Measurements from ENCODE around the gene CPS1.

The CPS1 gene

DNA sequence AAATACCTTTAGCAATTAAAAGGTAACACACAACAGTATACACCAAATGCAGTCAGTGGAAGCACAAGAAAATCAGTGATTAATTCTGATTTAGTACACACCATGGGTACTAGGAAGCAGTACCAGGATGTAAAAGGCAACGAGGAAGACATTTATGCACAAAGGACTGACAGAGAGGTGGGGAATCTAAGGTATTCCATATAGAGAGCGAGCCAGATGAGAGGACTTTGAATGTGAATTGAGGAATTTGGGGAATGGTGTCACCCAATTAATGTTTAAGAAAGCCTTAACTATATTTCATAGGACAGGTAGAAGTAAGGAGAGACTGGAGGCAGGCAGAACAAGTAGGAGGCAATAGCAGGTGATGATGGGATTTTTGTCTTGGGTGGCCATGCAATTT is 11.7 kb downstream of the CPS1 start:
- H3K27ac ChIP-seq (ENCODE audit: low read length): no peak overlapping the region
- no peak overlapping the region for H3K4me3 ChIP-seq (ENCODE audit: low read depth in 1 of 2, low read length in 2 of 2)
- H3K9ac ChIP-seq (ENCODE audit: low read depth, low read length): no peak overlapping the region
- H2AFZ ChIP-seq (ENCODE audit: low read depth, low read length): no peak overlapping the region
- H3K36me3 ChIP-seq (ENCODE audit: insufficient read depth, low read length): no peaks in the 10 kb centered on the region
- H3K9me3 ChIP-seq (ENCODE audit: insufficient read depth, low read length, severe bottlenecking): no peaks in the 10 kb centered on the region
- no peak for TF ChIP-seq EZH2 (IDR thresholded peaks at IDR 0.05; ENCODE audit: borderline replicate concordance, low read depth, low read length, severe bottlenecking)
- TF ChIP-seq, protein P1, sequence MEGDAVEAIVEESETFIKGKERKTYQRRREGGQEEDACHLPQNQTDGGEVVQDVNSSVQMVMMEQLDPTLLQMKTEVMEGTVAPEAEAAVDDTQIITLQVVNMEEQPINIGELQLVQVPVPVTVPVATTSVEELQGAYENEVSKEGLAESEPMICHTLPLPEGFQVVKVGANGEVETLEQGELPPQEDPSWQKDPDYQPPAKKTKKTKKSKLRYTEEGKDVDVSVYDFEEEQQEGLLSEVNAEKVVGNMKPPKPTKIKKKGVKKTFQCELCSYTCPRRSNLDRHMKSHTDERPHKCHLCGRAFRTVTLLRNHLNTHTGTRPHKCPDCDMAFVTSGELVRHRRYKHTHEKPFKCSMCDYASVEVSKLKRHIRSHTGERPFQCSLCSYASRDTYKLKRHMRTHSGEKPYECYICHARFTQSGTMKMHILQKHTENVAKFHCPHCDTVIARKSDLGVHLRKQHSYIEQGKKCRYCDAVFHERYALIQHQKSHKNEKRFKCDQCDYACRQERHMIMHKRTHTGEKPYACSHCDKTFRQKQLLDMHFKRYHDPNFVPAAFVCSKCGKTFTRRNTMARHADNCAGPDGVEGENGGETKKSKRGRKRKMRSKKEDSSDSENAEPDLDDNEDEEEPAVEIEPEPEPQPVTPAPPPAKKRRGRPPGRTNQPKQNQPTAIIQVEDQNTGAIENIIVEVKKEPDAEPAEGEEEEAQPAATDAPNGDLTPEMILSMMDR (IDR thresholded peaks at IDR 0.05; ENCODE audit: borderline replicate concordance, extremely low read depth, low read length, poor library complexity, severe bottlenecking): no peak
- H3K79me2 ChIP-seq (ENCODE audit: insufficient read depth, low read length): no peaks in the 10 kb centered on the region
- no peaks in the 10 kb centered on the region for H3K27me3 ChIP-seq (ENCODE audit: insufficient read depth, low read length, poor library complexity)
- DNase-seq (no peak), ATAC-seq (ENCODE audit: insufficient read depth, low read depth) (no peak)
- H3K4me2 ChIP-seq (ENCODE audit: insufficient read depth, low read length): no peak overlapping the region
- H3K4me1 ChIP-seq (ENCODE audit: insufficient read depth, low read length): no peaks in the 10 kb centered on the region
- H4K20me1 ChIP-seq (ENCODE audit: insufficient read depth, low read length): no peaks in the 10 kb centered on the region

DNA sequence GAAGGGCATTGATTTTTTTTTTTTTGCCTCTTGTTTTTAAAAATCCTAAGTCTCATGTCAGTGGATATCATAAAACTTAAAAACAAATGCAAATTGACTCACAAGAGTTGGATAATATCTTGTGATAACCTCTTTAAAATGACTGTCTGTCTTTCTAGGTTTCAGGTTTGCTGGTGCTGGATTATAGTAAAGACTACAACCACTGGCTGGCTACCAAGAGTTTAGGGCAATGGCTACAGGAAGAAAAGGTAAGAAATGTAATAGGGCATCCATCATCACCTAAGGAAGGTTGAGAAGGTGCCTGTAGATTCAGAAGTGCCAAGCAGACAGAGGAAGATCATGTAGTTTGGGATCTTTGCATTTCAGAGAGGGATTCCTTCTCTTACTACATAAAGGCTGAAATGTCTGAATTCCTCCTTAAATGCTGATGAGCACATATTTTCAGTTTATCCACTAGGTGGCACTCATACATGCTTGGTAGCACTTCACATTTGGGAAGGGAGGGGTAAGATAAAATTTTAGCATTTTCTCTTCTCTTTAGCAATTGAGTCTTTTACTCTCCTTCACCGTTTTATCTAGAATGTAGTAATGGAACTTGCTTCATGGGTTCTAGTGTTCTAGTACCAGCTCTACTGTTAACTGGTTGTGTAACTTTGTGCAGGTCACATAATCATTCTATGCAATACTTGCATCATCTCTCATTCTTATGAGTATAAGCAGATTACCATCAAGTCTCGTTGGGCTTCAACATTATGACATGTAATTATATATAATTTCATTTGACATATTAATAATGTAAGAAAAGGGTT is 21.1 kb downstream of the CPS1 start:
- TF ChIP-seq EZH2 (IDR thresholded peaks at IDR 0.05; ENCODE audit: borderline replicate concordance, low read depth, low read length, severe bottlenecking): no peak
- TF ChIP-seq, protein P1 (IDR thresholded peaks at IDR 0.05; ENCODE audit: borderline replicate concordance, extremely low read depth, low read length, poor library complexity, severe bottlenecking): peak; percentile 87
- Histone ChIP-seq H3K4me3 (ENCODE audit: low read depth in 1 of 2, low read length in 2 of 2) (no peak overlapping the region), H3K9me3 (ENCODE audit: insufficient read depth, low read length, severe bottlenecking) (no peaks in the 10 kb centered on the region), H3K27me3 (ENCODE audit: insufficient read depth, low read length, poor library complexity) (no peaks in the 10 kb centered on the region), H3K79me2 (ENCODE audit: insufficient read depth, low read length) (no peaks in the 10 kb centered on the region), H4K20me1 (ENCODE audit: insufficient read depth, low read length) (no peaks in the 10 kb centered on the region), H3K27ac (ENCODE audit: low read length) (no peak overlapping the region), H3K36me3 (ENCODE audit: insufficient read depth, low read length) (no peaks in the 10 kb centered on the region), H3K4me1 (ENCODE audit: insufficient read depth, low read length) (no peaks in the 10 kb centered on the region), H2AFZ (ENCODE audit: low read depth, low read length) (peak overlapping the region; percentile 62), H3K9ac (ENCODE audit: low read depth, low read length) (no peak overlapping the region), H3K4me2 (ENCODE audit: insufficient read depth, low read length) (no peak overlapping the region)
- ATAC-seq (ENCODE audit: insufficient read depth, low read depth) (peak; percentile 83), DNase-seq (peak; percentile 4)

DNA sequence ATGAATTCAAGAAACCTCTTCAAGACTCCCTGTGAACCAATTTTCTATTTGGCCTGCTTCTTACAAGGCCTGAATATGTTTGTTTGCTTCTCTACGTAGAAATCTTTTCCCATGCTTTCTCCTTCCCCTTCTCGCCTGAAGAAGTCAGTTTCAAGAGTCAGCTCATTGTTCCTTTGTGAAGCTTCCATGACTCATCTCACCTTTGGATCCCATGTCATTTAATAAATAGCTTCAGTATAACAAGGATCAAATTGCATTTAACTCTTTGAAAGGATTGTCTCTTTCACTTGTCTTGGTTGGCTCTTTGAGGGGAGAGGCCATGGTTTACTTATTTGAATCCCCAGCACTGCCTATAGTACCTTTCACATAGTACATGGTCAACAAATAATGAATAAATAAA is 28.4 kb downstream of the CPS1 start:
- Histone ChIP-seq H3K79me2 (ENCODE audit: insufficient read depth, low read length) (no peaks in the 10 kb centered on the region), H3K4me1 (ENCODE audit: insufficient read depth, low read length) (no peaks in the 10 kb centered on the region), H3K4me3 (ENCODE audit: low read depth in 1 of 2, low read length in 2 of 2) (no peak overlapping the region), H3K9ac (ENCODE audit: low read depth, low read length) (no peak overlapping the region), H2AFZ (ENCODE audit: low read depth, low read length) (no peak overlapping the region), H3K36me3 (ENCODE audit: insufficient read depth, low read length) (no peaks in the 10 kb centered on the region), H4K20me1 (ENCODE audit: insufficient read depth, low read length) (no peaks in the 10 kb centered on the region), H3K27ac (ENCODE audit: low read length) (no peak overlapping the region), H3K27me3 (ENCODE audit: insufficient read depth, low read length, poor library complexity) (no peaks in the 10 kb centered on the region), H3K9me3 (ENCODE audit: insufficient read depth, low read length, severe bottlenecking) (no peaks in the 10 kb centered on the region), H3K4me2 (ENCODE audit: insufficient read depth, low read length) (no peak overlapping the region)
- no peak for ATAC-seq (ENCODE audit: insufficient read depth, low read depth)
- no peak for TF ChIP-seq EZH2 (IDR thresholded peaks at IDR 0.05; ENCODE audit: borderline replicate concordance, low read depth, low read length, severe bottlenecking)
- DNase-seq: no peak

DNA sequence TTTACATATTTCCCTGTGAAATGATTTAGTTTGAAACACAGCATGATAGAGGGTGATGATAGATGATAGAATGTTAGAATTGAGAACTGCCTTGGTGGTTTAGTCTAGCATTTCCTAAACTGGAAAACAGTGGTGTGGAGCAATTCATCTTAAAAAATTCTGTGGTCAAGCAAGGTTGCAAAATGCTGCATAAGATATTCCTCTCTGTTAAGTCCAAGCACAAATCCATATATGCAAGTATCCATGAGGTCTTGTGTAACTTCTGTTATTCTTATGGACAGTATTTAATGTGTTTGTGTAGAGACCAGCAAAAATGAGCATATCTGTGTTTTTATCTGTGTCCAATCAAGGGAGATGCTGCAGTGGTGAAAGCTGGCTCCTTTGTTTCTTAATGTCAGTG is 30.0 kb downstream of the CPS1 start:
- Histone ChIP-seq H3K4me3 (ENCODE audit: low read depth in 1 of 2, low read length in 2 of 2) (no peak overlapping the region), H4K20me1 (ENCODE audit: insufficient read depth, low read length) (no peaks in the 10 kb centered on the region), H3K27me3 (ENCODE audit: insufficient read depth, low read length, poor library complexity) (no peaks in the 10 kb centered on the region), H3K36me3 (ENCODE audit: insufficient read depth, low read length) (no peaks in the 10 kb centered on the region), H3K9me3 (ENCODE audit: insufficient read depth, low read length, severe bottlenecking) (no peaks in the 10 kb centered on the region), H3K4me1 (ENCODE audit: insufficient read depth, low read length) (no peaks in the 10 kb centered on the region), H3K79me2 (ENCODE audit: insufficient read depth, low read length) (no peaks in the 10 kb centered on the region), H3K4me2 (ENCODE audit: insufficient read depth, low read length) (no peak overlapping the region), H3K27ac (ENCODE audit: low read length) (no peak overlapping the region), H3K9ac (ENCODE audit: low read depth, low read length) (no peak overlapping the region), H2AFZ (ENCODE audit: low read depth, low read length) (no peak overlapping the region)
- no peak for DNase-seq
- TF ChIP-seq, protein P1 (IDR thresholded peaks at IDR 0.05; ENCODE audit: borderline replicate concordance, extremely low read depth, low read length, poor library complexity, severe bottlenecking): no peak
- no peak for TF ChIP-seq EZH2 (IDR thresholded peaks at IDR 0.05; ENCODE audit: borderline replicate concordance, low read depth, low read length, severe bottlenecking)
- no peak for ATAC-seq (ENCODE audit: insufficient read depth, low read depth)

Measured in DND-41 (cell line).